ENCODE results near the gene ADARB2.

ADARB2 gene

DNA sequence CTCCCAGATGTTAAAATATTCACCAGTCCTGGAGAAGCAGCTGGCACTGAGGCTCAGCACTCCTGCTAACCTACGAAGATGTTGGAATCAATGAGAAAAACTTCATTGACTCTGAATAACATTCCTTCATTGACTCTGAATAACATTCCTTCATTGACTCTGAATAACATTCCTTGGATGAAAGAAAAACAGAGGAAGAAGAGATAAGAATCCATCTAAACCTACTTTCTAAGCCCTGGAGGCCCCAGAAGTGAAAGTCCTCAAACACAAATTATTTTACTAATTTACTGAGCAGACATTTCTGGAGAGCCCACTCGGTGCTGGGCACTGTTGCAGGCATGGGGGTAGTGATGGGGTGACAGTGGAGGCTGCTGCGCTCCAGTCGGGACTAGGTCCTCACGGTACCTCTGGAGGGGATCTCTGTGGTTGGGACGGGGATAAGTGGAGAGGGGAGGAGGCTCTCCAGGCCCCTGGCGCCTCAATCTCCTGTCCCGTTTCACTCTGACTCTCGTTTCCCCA is 427.0 kb downstream of the ADARB2 start:
- no peaks in the 10 kb centered on the region for H3K27me3 ChIP-seq (ENCODE audit: control insufficient read depth, low read length)
- no peaks in the 10 kb centered on the region for H3K79me2 ChIP-seq (ENCODE audit: control insufficient read depth, low read length)
- no peaks in the 10 kb centered on the region for H3K36me3 ChIP-seq (ENCODE audit: control insufficient read depth, low read length)
- H3K9me2 ChIP-seq (replicated peaks; ENCODE audit: control insufficient read depth, low read length) = no peaks in the 10 kb centered on the region
- TF ChIP-seq, protein P1, sequence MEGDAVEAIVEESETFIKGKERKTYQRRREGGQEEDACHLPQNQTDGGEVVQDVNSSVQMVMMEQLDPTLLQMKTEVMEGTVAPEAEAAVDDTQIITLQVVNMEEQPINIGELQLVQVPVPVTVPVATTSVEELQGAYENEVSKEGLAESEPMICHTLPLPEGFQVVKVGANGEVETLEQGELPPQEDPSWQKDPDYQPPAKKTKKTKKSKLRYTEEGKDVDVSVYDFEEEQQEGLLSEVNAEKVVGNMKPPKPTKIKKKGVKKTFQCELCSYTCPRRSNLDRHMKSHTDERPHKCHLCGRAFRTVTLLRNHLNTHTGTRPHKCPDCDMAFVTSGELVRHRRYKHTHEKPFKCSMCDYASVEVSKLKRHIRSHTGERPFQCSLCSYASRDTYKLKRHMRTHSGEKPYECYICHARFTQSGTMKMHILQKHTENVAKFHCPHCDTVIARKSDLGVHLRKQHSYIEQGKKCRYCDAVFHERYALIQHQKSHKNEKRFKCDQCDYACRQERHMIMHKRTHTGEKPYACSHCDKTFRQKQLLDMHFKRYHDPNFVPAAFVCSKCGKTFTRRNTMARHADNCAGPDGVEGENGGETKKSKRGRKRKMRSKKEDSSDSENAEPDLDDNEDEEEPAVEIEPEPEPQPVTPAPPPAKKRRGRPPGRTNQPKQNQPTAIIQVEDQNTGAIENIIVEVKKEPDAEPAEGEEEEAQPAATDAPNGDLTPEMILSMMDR (IDR thresholded peaks at IDR 0.05; ENCODE audit: low read depth, low read length, poor library complexity, severe bottlenecking) = no peak
- no peak for TF ChIP-seq EZH2phosphoT487 (IDR thresholded peaks at IDR 0.05; ENCODE audit: borderline replicate concordance, low read length)
- no peak overlapping the region for H3K27ac ChIP-seq (ENCODE audit: low read depth, low read length)
- H4K20me1 ChIP-seq (ENCODE audit: control insufficient read depth, insufficient read depth, low read depth, low read length) = no peaks in the 10 kb centered on the region
- H3K9me3 ChIP-seq (ENCODE audit: control insufficient read depth, insufficient read depth, low read length) = no peaks in the 10 kb centered on the region
- no peaks in the 10 kb centered on the region for H3K4me1 ChIP-seq (ENCODE audit: control insufficient read depth, low read length)
- no peaks in the 10 kb centered on the region for H3F3A ChIP-seq (ENCODE audit: control insufficient read depth, insufficient read depth)
- no peak overlapping the region for H3K4me3 ChIP-seq (ENCODE audit: low read length)
- H3K4me2 ChIP-seq (ENCODE audit: low read length) = no peak overlapping the region

DNA sequence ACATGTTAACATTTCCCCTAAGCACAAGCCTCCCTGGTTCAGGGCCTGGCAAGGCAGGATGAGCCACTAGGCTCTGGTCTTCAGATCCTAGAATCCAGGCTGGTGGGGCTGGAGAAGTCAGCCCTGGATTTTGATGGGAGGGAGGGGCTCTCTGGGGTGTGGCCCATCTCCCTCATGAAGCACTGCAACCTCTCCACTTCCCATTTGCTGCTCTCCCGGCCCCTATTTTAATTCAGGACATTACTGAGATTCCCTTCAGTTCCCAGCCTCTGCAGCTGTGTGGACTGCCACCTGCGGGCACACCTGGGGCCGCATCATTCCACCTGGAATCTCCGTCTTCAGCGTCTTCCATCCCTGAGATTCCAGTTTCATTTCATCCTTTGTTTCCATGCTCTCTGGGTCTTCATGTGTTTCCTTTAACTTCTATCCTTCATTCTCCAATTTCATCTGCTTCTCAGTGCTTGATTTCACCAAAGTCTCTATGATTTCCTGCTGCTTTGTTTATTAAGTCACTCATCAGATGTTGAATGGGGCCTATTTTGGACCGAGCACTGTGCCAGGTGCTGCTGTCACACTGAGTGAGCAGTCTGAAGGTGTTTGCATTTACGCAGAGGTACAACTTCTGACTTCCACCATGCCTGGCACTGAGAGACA is 427.6 kb downstream of the ADARB2 start:
- no peaks in the 10 kb centered on the region for H4K20me1 ChIP-seq (ENCODE audit: control insufficient read depth, insufficient read depth, low read depth, low read length)
- H3K36me3 ChIP-seq (ENCODE audit: control insufficient read depth, low read length) = no peaks in the 10 kb centered on the region
- no peaks in the 10 kb centered on the region for H3K79me2 ChIP-seq (ENCODE audit: control insufficient read depth, low read length)
- H3K27me3 ChIP-seq (ENCODE audit: control insufficient read depth, low read length) = no peaks in the 10 kb centered on the region
- no peak overlapping the region for H3K27ac ChIP-seq (ENCODE audit: low read depth, low read length)
- H3K9me3 ChIP-seq (ENCODE audit: control insufficient read depth, insufficient read depth, low read length) = no peaks in the 10 kb centered on the region
- no peaks in the 10 kb centered on the region for H3F3A ChIP-seq (ENCODE audit: control insufficient read depth, insufficient read depth)
- TF ChIP-seq, protein P1 (IDR thresholded peaks at IDR 0.05; ENCODE audit: low read depth, low read length, poor library complexity, severe bottlenecking) = no peak
- TF ChIP-seq EZH2phosphoT487 (IDR thresholded peaks at IDR 0.05; ENCODE audit: borderline replicate concordance, low read length) = no peak
- no peaks in the 10 kb centered on the region for H3K9me2 ChIP-seq (replicated peaks; ENCODE audit: control insufficient read depth, low read length)
- no peak overlapping the region for H3K4me2 ChIP-seq (ENCODE audit: low read length)
- H3K4me1 ChIP-seq (ENCODE audit: control insufficient read depth, low read length) = no peaks in the 10 kb centered on the region
- H3K4me3 ChIP-seq (ENCODE audit: low read length) = no peak overlapping the region

DNA sequence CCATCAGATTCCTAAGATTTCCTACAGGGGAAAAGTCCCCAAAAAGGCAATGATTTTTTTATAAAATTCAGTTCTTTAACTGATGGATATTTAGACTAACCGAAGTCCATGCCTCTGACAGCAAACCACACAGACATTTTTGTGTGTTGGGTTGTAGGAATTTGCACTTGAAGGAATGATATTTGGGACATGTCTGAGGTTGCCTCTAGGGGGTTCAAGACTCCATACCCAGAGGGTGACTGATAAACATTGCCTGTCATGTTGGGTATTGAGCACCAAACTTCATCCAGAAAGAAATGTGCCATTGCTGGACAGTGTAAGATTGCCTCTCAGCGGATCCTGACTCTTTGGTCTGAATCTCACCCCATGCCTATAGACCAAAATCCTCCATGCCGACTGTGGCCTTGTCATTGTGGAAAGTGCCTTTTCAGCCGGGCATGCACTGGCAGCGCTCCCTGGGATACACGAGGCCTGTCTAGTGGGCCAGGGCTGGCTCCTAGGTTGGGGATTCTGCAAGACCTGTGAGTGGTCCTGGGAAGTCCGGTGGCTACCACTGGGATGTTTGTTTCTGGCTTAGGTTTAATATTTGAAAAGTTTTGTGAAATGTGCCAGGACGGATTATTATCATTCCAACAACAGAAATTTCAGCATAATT is 428.2 kb downstream of the ADARB2 start:
- no peak overlapping the region for H3K4me2 ChIP-seq (ENCODE audit: low read length)

More for the DNA sequence above, 428.2 kb downstream of the ADARB2 start:
- no peaks in the 10 kb centered on the region for H3K9me2 ChIP-seq (replicated peaks; ENCODE audit: control insufficient read depth, low read length)
- H3K4me1 ChIP-seq (ENCODE audit: control insufficient read depth, low read length) = no peaks in the 10 kb centered on the region
- no peak for TF ChIP-seq EZH2phosphoT487 (IDR thresholded peaks at IDR 0.05; ENCODE audit: borderline replicate concordance, low read length)
- TF ChIP-seq, protein P1 (IDR thresholded peaks at IDR 0.05; ENCODE audit: low read depth, low read length, poor library complexity, severe bottlenecking) = no peak
- H3K79me2 ChIP-seq (ENCODE audit: control insufficient read depth, low read length) = no peaks in the 10 kb centered on the region
- no peaks in the 10 kb centered on the region for H4K20me1 ChIP-seq (ENCODE audit: control insufficient read depth, insufficient read depth, low read depth, low read length)
- H3K9me3 ChIP-seq (ENCODE audit: control insufficient read depth, insufficient read depth, low read length) = no peaks in the 10 kb centered on the region
- H3K36me3 ChIP-seq (ENCODE audit: control insufficient read depth, low read length) = no peaks in the 10 kb centered on the region
- no peak overlapping the region for H3K27ac ChIP-seq (ENCODE audit: low read depth, low read length)
- H3K4me3 ChIP-seq (ENCODE audit: low read length) = no peak overlapping the region
- H3K27me3 ChIP-seq (ENCODE audit: control insufficient read depth, low read length) = no peaks in the 10 kb centered on the region
- H3F3A ChIP-seq (ENCODE audit: control insufficient read depth, insufficient read depth) = no peaks in the 10 kb centered on the region

Data from DOHH2 (cell line).